ENCODE results near the gene RGL4. TPM values are rescaled to one million over a fixed set of nuclear protein-coding genes. Genes with fewer than 3 reads are reported as not detected.

The RGL4 gene
- total and polyA plus RNA-seq, 11 donors = 0.21 to 0.69 (median 0.52) TPM; not detected in 6

- intact Hi-C loops (cut with DNase I) = no loop called here
- ATAC-seq (no peak), DNase-seq (no peak)
- TF ChIP-seq CTCF (IDR thresholded peaks at IDR 0.05) = no peak
- TF ChIP-seq POLR2A (IDR thresholded peaks at IDR 0.05) = no peak
- Histone ChIP-seq H3K27me3 (no peaks in the 10 kb centered on the region), H3K27ac (no peak overlapping the region), H3K4me3 (no peak overlapping the region), H3K36me3 (peaks cover 0 to 100% (median 94%) of the 10 kb centered on the region in 9 donors), H3K9me3 (no peaks in the 10 kb centered on the region), H3K4me1 (no peaks in the 10 kb centered on the region)
- 77 to 94% (median 89%) methylated on average over 2 of the region's 2 CpGs for WGBS, 4 donors
Observed at GRCh38 chr22:23709107-23709506, 18.3 kb downstream of the RGL4 start.

- ATAC-seq (no peak), DNase-seq (no peak)
- WGBS, 4 donors = 88 to 94% (median 93%) methylated on average over 12 of the region's 12 CpGs
- Histone ChIP-seq H3K27me3 (no peaks in the 10 kb centered on the region), H3K36me3 (peaks cover 0 to 76% (median 66%) of the 10 kb centered on the region in 9 donors), H3K27ac (no peak overlapping the region), H3K4me3 (no peak overlapping the region), H3K4me1 (peaks cover 0 to 16% (median 8%) of the 10 kb centered on the region in 12 donors), H3K9me3 (no peaks in the 10 kb centered on the region)
- TF ChIP-seq CTCF (IDR thresholded peaks at IDR 0.05) (no peak), POLR2A (IDR thresholded peaks at IDR 0.05) (no peak)
- intact Hi-C loops (cut with DNase I) = no loop called here
Observed at GRCh38 chr22:23712256-23712655, 21.4 kb downstream of the RGL4 start.

GRCh38 chr22:23713696-23714595 is 23.1 kb downstream of the RGL4 start:
- no peak for ATAC-seq
- Histone ChIP-seq H3K9me3 (no peaks in the 10 kb centered on the region), H3K27me3 (no peaks in the 10 kb centered on the region), H3K36me3 (peaks cover 0 to 59% (median 49%) of the 10 kb centered on the region in 9 donors), H3K4me1 (peaks cover 0 to 19% (median 10%) of the 10 kb centered on the region in 12 donors), H3K27ac (no peak overlapping the region), H3K4me3 (no peak overlapping the region)
- intact Hi-C loops (cut with DNase I) = no loop called here
- no peak for DNase-seq
- TF ChIP-seq POLR2A (IDR thresholded peaks at IDR 0.05) (no peak), CTCF (IDR thresholded peaks at IDR 0.05) (no peak)
- 90 to 96% (median 91%) methylated on average over 24 to 28 of the region's 28 CpGs for WGBS, 4 donors
